RWPE1 (cell line): ENCODE data around the gene ST6GALNAC1.

Experiments used
- CTCF ChIA-PET: fragments of 350-600 bp; sonication (Branson Sonifier 250); formaldehyde crosslinking; extraction: SDS; loops from one replicate; lab custom pipeline; 2021; lab: Yijun Ruan, JAX
- POLR2A ChIA-PET: fragments of 400-600 bp; formaldehyde crosslinking; extraction: SDS; loops from one replicate; lab custom pipeline; 2020; ENCODE audit warnings: antibody characterized with exemption; ENCODE audit not compliant: low non-redundant PET; lab: Yijun Ruan, JAX
- DNase-seq: peaks from one replicate; pipeline ENCODE4 v3.0.0; 2012; ENCODE audit warnings: low spot score
- H3K27ac ChIP-seq: fragments of 450-650 bp; 2 replicates; pipeline ENCODE4 v1.5.1; 2017
- TF ChIP-seq, protein P1 (sequence below): fragments of 450-650 bp; conservative IDR thresholded peaks from 2 replicates; pipeline ENCODE4 v1.5.1; 2017; ENCODE audit warnings: low read depth, mild to moderate bottlenecking

ST6GALNAC1 gene

DNA sequence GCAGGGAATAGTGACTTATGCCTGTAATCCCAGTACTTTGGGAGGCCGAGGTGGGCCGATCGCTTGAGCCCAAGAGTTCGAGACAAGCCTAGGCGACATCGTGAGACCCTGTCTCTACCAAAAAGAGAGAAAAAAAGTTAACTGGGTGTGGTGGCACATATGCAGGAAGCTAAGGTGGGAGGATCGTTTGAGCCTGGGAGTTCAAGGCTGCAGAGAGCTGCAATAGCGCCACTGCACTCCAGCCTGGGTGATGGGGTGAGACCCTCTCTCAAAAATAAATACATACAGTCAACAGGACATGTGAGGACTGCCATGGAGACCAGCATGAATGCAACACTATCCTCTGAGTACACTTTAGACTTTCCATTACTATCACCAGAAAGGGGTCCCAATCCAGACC lies 42.5 kb downstream of the ST6GALNAC1 start:
- H3K27ac ChIP-seq = no peak overlapping the region
- ChIA-PET CTCF (interaction anchor here (0.6 to 5.3 kb wide), 2 partner anchors 23 to 284 kb away, joined by 3 to 28 read pairs; no protein-coding TSS in a partner anchor), POLR2A (no interaction called here)
- DNase-seq = no peak
- TF ChIP-seq, protein P1, sequence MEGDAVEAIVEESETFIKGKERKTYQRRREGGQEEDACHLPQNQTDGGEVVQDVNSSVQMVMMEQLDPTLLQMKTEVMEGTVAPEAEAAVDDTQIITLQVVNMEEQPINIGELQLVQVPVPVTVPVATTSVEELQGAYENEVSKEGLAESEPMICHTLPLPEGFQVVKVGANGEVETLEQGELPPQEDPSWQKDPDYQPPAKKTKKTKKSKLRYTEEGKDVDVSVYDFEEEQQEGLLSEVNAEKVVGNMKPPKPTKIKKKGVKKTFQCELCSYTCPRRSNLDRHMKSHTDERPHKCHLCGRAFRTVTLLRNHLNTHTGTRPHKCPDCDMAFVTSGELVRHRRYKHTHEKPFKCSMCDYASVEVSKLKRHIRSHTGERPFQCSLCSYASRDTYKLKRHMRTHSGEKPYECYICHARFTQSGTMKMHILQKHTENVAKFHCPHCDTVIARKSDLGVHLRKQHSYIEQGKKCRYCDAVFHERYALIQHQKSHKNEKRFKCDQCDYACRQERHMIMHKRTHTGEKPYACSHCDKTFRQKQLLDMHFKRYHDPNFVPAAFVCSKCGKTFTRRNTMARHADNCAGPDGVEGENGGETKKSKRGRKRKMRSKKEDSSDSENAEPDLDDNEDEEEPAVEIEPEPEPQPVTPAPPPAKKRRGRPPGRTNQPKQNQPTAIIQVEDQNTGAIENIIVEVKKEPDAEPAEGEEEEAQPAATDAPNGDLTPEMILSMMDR = no peak

DNA sequence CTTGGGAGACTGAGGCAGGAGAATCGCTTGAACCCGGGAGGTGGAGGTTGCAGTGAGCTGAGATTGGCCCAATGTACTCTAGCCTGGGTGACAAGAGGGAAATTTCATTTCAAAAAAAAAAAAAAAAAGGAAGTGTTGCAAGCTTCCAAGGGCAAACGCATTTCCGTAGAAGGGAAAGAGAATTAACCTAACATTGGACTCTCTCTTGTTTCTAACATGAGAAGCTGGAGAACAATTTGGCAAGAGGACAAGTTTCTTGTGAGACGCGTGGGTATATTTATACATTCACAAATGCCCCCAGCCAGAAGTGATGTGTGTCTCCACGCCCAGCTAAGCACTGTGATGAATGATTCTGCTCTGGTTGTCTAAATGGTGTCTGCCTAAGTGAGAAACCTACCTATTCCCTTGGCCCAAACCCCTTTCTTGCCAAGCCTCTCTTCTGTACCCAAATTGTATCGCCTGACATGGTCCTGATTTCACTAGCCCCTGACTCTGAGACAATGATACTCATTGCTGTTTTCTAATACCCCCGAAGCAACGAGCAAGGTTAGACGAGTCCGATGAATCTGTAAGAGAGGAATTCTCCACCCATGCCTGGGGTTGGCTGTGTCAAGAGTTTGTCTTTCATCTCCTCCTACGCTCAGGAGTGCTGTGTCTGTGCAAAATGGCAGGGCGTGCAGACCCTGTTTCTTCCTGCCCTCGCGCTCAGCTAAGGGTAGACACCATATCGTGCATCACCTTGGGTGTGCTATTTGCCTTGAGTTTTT lies 43.7 kb downstream of the ST6GALNAC1 start:
- TF ChIP-seq, protein P1 = no peak
- no peak for DNase-seq
- no peak overlapping the region for H3K27ac ChIP-seq
- CTCF ChIA-PET = interaction anchor here (5.3 kb wide), 1 partner anchor 24 kb away, joined by 28 read pairs; no protein-coding TSS in a partner anchor
- POLR2A ChIA-PET = no interaction called here

DNA sequence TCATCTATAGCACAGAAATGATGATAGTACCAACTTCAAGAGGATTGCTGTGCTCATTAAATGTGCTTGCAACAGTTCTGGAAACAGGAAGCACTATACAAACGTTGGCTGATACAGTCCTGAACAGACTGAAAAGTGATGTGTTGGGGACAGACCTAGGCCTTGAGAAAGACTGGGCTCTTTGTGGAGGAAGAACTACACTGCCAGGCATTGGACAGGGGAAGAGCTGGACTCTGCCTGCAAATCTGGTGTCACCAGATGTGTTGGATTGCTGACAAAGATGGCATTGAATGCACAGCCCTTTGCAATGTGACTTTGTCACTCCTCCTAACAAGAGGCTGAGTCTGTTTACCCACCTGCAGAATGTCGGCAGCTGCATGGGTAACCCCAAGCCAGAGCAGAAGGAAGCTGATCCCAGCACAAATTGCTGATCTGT lies 45.5 kb downstream of the ST6GALNAC1 start:
- DNase-seq = no peak
- TF ChIP-seq, protein P1 = no peak
- ChIA-PET CTCF (interaction anchor here (0.5 to 5.3 kb wide), 4 partner anchors 12 to 75 kb away, joined by 3 to 28 read pairs (median 8); partner anchors contain the start of gene ST6GALNAC2), POLR2A (no interaction called here)
- peak overlapping the region; percentile 79 for H3K27ac ChIP-seq

DNA sequence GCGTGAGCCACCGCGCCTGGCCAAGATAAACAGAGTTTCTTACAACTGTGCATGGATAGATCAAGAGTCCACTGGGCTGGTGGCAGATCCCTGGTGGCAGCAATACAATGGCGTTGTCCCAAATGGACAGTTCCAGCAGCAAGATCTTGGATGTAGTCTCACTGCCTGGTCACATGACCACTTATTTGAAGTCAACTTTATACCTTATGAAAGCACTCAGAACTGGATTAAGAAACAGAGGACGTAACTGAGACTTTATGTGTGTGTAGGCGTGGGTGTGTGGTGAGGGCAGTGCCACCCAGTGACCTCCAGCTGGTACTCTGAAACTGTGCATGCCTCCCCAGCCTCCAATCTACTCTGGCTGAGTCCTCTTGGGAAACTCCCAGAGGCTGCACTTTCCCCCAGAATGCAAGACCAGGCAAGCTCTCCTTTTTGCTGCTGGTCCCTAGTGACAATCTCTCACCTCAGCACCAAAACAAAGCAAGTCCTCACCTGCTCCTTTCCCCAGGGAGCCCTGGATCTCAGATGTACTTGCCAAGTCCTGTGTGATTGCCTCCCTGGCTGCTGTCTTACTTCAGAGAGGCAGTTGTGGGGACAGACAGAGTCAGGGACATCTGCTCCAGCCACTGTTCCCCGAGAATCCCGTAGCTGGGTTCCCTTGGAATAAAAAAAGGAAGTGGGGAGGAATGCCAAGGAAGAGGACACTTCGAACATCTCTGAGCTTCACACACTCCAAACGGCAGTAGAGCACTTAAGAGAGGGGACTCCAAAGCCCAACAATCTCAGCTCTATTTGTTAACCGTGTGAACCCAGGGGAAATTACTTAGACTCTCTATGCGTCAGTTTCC lies 46.2 kb downstream of the ST6GALNAC1 start:
- ChIA-PET POLR2A (no interaction called here), CTCF (interaction anchor here (1.1 to 5.3 kb wide), 4 partner anchors 11 to 74 kb away, joined by 3 to 28 read pairs (median 8); partner anchors contain the start of gene ST6GALNAC2)
- H3K27ac ChIP-seq = peak overlapping the region; percentile 79
- TF ChIP-seq, protein P1 = no peak
- DNase-seq = peak; percentile 91

DNA sequence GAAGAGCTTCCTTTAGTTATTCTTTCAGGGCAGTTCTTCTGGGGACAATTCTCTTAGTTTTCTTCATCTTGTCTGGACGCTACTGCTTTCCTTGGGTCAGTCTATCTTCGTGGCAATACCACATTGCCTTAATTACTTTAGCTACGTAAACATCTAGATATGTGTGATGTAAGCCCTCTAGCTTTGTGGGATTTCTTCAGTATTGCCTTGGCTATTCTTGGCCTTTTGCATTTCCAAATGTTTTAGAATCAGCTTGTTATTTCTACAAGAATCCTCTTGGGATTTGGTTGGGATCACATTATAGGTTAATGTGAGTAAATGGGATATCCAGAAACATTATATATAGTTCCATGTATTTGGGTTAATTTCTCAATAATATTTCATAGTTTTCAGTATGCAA lies 48.9 kb downstream of the ST6GALNAC1 start:
- ChIA-PET POLR2A (no interaction called here), CTCF (interaction anchor here (1.1 to 2.1 kb wide), 3 partner anchors 29 to 48 kb away, joined by 3 to 12 read pairs (median 8); no protein-coding TSS in a partner anchor)
- no peak overlapping the region for H3K27ac ChIP-seq
- TF ChIP-seq, protein P1 = no peak
- no peak for DNase-seq

DNA sequence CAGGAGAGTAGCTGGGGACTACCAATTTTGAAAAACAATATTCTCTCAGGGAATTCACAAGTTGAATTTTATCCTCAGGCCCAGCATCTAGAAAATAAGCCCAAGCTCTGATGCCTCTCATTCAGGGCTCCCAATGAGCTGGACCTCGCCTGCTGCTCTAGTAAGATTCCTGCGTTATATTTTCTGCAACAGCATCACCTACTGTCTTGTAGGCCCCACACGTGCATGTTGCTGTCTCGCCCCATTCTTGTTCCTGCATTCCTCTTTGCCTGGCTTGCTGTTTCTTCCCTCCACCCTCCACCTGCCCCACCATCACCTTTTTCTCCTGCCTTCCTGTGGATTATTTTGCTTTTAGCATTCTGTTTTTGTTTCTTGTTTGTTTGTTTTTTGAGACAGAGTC lies 49.6 kb downstream of the ST6GALNAC1 start:
- TF ChIP-seq, protein P1 = no peak
- CTCF ChIA-PET = interaction anchor here (0.7 to 2.1 kb wide), 4 partner anchors 16 to 35 kb away, joined by 4 to 12 read pairs (median 7); no protein-coding TSS in a partner anchor

More for the DNA sequence above, 49.6 kb downstream of the ST6GALNAC1 start:
- DNase-seq = no peak
- POLR2A ChIA-PET = no interaction called here
- peak overlapping the region; percentile 20; the same call in 1 of the 2 replicates for H3K27ac ChIP-seq
